GM21737 (cell line): ENCODE results near the gene TTC17.
"Not testable (repeated sequence)": the region's sequence is repeated elsewhere in the genome, so short reads cannot be mapped to it uniquely, and the experiment has no call there.

Source experiments
- ATAC-seq: cut with Tn5 transposase; IDR thresholded peaks from one replicate; pipeline ENCODE4 v1.9.1; 2021; ENCODE audit warnings: mild to moderate bottlenecking, moderate library complexity; ENCODE audit not compliant: unreplicated experiment

TTC17 gene

DNA sequence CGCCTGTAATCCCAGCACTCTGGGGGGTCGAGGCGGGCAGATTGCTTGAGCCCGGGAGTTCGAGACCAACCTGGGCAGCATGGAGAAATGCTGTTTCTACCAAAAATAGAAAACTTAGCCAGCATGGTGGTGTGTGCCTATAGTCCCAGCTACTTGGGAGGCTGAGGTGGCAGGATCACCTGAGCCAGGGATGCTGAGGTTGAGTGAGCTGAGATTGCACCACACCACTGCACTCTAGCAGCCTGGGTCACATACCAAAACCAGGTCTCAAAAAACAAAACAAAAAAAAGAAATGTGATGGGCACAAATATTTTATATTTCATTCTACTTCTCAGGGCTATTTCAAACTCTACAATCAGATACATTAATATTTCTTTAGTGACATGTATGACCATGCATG, 25.7 kb downstream of the TTC17 start:
- ATAC-seq: no peak

DNA sequence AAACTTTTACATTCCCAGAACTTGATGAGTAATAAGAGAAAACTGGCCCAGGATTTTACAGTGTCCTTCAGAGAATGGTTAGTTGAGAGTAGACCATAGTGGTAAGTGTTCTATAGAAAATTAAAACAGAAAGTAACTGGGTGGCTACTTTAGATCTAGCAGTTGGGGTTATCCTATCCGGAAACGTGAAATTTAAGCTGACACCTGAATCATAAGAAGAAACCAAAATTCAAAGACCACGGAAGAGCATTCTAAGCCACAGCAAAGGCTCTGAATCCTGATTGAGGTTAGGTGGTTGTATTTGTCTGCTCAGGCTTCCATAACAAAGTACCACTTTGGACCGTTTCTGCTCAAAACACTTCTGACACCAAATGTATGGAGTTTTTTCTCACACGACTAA, 34.0 kb downstream of the TTC17 start:
- no peak for ATAC-seq

DNA sequence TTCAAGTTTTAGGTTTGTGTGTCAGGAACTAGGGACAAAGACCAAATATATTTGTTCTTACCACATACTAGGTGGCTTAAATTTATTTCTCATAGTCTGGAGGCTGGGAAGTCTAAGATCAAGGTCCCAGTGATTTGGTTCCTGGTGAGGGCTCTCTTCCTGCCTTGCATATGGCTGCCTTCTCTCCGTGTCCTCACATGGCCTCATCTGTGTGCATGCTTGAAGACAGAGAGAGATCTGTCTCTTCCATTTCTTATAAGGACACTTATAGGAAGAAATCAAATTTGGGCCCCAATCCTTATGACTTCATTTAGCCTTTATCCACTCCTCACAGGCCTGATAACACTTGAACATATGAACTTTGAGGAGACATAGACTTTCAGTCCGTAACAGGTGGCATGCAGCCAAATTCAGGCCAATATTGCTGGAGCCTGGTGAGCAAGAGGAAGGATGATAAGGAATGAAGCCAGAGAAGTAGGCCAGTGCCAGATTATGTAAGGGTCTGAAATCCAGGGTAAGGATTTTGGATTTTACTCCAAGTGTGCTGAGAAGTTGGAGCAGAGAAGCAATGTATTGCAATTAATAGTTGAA, 35.1 kb downstream of the TTC17 start:
- ATAC-seq: no peak

DNA sequence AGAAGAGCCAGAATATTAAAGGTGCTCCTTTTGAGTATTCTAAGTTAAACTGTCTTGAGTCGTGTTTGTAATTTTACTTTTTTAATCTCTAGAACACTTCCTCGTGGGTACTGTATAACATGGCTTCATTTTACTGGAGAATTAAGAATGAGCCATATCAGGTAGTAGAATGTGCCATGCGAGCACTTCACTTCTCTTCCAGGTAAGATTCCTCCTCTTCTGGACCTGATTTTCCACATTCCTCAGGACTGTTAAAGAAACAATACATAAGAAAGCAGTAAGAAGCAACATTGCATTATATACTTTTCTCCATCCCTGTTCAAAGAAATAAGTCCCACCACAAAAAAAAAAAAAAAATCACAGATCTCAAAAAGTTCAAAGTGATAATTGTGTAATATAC, 37.9 kb downstream of the TTC17 start:
- no peak for ATAC-seq

DNA sequence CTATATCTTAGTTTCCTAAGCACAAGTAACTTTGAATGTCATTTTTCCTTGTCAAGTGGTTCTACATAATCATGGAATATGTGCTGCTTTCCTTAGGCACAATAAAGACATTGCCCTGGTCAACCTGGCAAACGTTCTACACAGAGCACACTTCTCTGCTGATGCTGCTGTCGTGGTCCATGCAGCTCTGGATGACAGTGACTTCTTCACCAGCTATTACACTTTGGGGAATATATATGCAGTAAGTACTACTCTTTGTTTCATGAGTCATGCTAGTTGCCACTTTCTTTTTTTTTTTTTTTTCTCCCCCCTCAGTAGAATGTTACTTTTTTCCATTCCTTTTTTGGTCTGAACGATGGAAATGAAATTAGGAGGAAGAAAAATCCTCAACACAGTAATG, 38.5 kb downstream of the TTC17 start:
- ATAC-seq: no peak

DNA sequence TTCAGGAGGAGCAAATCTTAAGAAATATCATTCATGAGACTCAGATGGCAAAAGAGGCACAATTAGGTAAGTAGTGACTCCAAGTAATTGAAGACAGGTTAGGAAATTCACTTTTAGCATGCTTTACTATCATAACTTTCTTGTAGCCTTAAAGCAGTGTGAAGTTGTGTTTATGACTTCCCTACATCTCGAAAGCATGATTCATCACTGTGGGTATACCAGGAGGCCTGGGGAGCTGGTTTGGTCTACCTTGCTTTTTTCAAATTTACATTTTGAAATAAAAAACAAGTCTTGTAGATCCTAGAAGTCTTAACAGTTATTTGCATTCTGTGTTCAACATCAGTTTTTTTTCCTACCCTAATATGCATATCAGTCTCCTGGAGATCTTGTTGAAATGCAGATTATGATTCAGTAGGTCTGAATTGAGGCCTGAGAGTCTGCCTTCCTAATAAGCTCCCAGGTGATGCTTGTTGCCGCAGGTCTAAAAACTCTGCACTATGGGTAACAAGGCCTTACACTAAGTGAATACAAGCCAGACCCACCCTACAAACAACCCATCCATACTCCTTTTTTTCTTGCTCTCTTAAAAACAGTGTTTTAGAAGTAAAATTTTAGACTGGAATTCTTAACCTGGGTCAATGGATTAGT, 41.4 kb downstream of the TTC17 start:
- no peak for ATAC-seq

DNA sequence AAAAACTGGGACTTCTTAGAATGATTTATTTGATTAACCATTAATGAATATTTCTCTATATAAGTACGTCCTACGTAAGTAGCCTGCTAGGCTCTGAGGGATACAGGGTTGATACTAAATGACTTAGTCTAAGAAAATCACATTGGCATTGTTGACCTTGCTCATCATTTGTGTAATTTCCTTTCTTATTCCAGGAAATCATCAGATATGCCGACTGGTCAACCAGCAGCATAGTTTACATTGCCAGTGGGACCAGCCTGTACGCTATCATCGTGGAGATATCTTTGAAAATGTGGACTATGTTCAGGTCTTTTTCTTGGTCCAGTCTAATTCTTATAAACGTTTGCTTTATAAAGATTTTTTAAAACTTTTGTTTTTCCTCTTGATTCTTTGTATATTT, 42.5 kb downstream of the TTC17 start:
- ATAC-seq: no peak

DNA sequence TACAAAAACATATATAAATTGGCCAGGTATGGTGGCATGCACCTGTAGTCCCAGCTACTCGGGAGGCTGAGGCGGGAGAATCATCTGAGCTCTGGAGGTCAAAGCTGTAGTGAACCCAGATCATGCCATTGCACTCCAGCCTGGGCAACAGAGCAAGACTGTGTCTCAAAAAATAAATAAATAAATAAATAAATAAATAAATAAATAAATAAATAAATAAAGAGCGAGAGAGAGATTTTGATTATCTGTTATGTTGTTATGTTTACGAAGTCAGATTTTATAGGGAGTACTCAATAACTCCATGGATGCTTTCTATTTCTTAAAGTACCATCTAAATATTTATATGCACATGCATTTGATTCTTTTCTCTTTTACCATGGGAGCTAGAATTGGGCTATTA, 43.1 kb downstream of the TTC17 start:
- ATAC-seq: not testable (repeated sequence)

DNA sequence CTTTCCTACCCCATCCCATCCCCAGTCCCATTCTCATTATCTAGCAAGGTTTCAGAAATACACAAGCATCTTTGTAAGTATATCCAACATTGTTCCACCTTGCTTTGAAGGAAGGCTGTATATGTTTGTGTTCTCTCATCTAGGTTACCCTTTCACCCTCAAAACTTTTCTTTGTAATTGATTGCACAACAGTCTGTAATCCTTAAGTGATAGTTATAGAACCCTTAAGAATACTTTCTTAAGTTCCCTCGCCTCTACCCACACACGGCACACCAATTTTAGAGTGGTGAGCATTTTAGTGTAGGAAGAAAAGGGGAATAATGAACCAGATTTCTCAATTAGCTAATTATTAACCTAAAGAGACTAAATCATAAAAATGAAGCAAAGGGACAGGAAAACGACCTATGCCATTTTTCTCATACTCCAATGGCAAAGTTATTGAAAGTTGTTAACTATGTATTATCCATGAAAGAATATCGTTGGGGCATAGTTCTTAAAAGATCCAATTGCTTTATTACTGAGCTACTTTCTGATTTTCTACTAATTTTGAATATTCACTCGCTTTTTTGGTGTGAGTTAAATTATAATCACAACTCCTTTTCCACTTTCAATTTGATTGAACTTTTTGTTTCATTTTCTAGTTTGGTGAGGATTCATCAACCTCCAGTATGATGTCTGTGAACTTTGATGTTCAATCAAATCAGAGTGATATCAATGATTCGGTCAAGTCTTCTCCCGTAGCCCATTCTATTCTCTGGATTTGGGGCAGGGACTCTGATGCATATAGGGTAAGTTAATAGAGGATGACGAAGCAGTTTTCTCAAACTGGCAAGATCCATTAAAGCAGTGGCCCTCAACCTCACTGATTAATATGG, 44.9 kb downstream of the TTC17 start:
- ATAC-seq: no peak

DNA sequence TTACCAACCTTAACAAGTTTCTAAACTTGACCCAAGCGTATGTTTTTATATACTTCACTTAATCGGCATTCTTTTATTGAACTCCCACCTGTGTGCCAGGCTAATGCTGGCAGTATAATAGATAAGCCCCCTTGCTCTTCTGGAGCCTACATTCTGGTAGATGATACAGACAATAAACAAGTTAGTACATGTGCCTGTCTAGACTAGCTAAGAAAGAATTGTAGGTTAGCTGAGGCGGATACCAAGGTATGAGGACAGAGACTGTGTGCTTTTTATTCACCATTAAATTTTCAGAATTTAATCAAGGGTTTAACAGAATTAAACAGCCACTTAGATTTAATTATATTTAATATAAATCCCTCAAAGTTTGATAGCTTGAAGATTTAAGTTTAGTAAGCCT, 45.7 kb downstream of the TTC17 start:
- ATAC-seq: no peak

DNA sequence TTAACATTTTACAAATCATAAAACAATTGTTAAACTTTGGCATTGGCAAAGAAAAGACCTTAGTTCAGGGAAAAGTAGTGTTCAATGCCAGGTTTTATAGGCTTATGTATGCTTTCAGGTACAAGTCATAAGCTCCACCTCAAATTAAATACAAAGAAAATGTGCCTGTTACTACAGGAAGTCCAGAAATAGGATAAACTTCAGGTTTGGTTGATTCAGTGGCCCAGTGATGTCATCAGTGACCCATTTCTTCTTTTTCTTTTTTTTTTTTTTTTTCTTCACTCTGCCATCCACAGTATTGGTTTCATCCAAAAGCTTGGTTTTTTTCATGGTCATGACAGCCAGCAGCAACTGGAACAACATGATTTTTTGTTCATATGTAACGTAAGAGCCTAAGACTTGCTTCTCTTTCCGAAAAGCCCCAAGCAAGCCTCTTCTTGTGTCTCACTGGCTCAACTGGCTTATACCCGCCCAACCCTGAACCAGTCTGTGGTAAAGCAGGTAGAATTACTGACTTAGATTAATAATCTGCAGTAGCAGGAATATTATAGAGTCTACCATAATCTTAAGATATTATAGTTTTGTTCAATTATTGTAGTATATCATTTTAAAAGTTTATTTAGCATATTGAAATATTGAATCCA, 46.2 kb downstream of the TTC17 start:
- no peak for ATAC-seq

DNA sequence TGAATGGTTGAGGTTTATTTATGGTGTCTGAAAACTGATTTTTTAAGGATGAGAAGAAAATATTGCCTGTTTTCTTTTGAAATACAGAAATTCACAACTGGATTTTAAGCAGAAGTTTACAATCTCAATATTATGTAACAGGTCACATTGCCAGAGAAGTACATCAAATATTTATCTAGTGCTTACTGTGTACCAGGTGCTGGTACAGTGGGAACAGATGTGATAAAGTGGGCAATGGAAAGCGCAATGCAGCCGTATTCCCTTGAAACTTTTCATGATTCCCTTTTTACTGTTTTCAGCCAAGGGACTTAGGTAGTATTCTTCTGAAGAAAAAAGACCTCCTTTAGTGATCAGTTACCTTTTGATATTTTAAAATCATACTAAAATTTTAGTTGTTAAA, 49.6 kb downstream of the TTC17 start:
- no peak for ATAC-seq

DNA sequence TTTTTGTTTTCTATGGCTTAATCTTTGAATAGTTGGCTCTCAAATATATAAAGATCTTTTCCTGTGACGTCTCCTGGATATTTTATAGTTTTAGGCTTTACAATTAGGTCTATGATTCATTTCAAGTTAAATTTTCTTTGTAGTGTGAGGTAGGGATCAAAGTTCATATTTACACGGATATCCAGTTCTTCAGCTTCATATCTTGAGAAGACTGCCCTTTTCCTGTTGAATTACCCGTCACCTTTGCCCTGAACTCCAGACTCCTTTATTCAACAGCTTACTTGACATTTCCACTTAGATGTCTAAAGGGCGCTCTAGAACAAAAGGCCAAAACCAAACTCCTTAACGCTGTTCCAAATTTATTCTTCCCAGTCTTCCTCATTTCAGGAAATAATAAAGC, 51.7 kb downstream of the TTC17 start:
- no peak for ATAC-seq

DNA sequence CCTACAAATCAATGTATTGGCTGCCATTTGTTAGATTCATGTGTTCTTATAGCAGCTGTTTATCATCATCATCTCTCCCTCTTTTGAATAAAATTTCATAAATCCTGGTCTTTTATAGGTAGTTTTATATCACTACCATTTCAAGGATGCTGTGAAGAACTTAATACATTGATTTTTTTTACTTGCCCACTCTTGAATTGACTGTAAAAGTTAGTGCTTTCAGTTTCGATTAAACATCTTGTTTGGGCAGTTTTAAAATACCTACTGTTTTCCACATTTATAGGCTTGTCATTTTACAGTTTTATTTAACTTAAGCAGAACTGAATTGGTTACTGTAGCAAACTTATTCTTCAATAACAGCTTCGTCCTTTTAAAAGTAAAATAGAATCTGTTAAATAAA, 59.5 kb downstream of the TTC17 start:
- no peak for ATAC-seq

DNA sequence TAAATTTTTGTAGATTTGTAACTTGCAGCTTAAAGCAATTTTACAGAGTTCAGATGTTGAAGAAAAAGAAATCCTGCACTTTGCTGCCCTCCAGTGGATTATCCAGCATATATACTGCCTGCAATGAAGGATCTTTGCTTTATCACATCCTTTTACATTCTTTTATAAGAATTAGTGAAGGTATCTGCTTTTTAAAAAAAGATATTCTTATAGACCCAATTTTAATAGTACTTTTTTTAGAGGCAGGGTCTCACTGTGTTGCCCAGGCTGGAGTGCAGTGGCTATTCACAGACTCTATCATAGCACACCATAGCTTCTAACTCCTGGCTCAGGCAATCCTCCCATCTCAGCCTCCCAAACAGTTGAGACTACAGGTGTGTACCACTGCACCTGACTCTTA, 60.7 kb downstream of the TTC17 start:
- ATAC-seq: no peak

DNA sequence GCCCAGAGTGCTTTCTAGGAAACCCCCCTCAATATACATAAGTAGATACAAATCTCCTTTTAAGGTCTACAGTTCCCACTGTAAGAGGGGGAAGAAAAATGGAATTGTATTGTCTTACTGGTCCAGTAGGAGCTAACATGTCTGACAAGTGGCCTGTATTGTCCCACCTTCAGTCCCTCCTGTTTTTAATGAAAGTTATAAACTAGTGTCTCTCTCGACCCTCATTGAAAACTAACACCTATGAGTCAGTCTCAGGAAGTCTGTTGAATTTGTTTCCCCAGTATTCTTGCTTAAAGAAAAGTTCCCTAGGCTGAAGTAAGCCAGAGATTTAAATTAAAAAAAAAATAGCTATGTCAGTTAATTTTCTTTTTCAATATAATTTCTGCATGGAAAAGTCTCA, 69.3 kb downstream of the TTC17 start:
- no peak for ATAC-seq

DNA sequence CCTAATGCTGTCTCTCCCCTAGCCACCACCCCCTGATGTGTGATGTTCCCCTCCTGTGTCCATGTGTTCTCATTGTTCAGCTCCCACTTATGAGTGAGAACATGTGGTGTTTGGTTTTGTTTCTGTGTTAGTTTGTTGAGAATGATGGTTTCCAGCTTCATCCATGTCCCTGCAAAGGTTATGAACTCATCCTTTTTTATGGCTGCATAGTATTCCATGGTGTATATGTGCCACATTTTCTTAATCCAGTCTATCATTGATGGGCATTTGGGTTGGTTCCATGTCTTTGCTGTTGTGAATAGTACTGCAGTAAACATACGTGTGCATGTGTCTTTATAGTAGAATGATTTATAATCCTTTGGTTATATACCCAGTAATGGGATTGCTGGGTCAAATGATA, 72.2 kb downstream of the TTC17 start:
- ATAC-seq: not testable (repeated sequence)

DNA sequence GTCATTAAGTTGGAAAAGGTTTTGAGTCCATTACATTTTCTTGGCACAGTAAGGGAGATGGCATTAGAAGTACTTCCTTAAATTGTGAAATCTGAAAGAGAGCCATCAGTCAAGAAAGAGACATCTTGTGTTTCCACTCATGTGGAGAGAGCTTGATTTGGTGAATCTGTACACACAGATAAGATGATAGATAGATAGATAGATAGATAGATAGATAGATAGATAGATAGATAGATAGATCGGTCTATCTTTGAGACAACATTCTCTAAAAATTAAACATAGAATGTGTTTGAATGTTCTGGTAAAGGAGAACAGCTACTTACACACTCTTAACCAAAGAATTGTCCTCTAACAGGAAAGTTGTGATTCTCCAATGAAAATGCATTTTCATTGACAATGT, 76.2 kb downstream of the TTC17 start:
- ATAC-seq: no peak

DNA sequence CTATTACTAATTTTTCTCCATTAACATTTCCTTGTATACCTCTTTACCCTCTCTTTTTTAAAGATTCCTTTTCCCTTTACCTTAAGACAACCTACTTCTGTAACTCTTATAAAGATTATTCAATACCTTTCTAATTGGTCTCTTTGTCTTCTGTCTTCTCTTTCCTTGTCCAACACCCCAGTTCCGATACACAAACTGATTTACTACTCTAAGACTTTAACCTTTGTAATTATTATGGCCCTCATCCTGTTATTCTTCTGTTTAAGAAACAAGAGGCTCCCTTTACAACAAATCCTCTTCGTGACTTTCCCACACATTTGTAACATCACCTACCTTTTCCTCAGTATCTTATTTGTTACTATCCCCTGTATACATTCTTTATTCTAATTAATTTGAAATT, 81.8 kb downstream of the TTC17 start:
- ATAC-seq: no peak

DNA sequence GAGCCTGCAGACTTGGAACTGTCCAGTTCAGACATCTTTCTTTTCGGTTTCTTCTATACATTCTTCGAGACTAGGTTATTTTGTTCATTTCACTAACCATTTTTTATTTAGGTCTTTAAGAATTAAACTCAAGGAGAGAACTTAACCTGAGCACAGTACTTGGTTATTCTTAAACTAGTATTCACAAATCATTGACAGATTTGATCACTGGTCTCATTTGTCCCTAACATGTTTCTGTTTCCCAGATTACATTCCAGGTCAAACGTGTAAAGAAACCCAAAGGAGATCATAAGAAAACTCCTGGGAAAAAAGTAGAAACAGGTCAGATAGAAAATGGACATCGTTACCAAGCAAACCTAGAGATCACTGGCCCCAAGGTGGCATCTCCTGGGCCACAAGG, 85.1 kb downstream of the TTC17 start:
- ATAC-seq: no peak

DNA sequence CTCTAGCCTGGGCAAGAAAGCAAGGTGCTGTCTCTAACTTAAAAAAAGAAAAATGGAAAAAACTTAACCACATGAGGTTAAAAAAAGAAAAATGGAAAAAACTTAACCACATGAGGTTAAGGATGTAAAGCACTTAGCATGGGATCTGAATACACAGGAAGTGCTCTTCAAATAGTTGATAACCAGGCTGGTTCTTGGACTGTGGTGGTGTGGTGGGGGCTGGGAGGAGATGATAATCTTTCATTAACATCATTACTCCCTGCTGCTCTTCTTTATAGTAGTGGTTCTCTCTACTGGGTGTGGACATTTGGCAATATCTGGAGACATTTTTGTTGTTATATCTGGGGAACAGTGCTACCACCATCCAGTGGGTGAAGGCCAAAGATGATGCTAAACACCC, 88.4 kb downstream of the TTC17 start:
- no peak for ATAC-seq

DNA sequence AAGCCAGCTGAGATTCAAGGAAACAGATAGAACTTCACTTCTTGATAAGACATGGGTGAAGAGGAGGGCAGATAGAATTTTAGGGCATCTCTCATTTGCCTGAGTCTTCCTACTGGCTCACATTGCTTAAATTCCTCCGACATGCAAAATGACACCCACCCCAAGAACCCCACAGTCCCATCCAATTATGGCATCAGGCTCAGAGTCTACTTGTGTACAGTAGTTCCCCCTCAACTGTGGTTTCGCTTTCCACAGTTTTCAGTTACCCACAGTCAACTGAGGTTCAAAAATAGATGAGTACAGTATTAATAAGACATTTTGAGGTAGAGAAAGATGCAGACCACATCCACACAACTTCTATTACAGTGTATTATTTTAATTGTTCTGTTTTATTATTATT, 99.8 kb downstream of the TTC17 start:
- ATAC-seq: no peak
